HEK293 (cell line): ENCODE results near the gene JOSD1.

Experiments used
- CTCF ChIA-PET: fragments of 350-600 bp; formaldehyde crosslinking; extraction: SDS; loops from one replicate; lab custom pipeline; 2021; ENCODE audit warnings: antibody characterized with exemption; lab: Yijun Ruan, JAX
- POLR2A ChIA-PET: fragments of 300-600 bp; formaldehyde crosslinking; extraction: SDS; loops from one replicate; lab custom pipeline; 2020; ENCODE audit warnings: antibody characterized with exemption, inconsistent platforms; lab: Yijun Ruan, JAX
- H3K27ac ChIP-seq: fragments of 200-500 bp; sonication (Bioruptor generic); 2 replicates; pipeline ENCODE4 v1.5.1; 2014; ENCODE audit warnings: low read depth, low read length, control low read depth, inconsistent platforms; ENCODE audit errors: extremely low read depth
- H3K36me3 ChIP-seq, 2 experiments: fragments of 200-500 bp in 1 of 2; sonication (Bioruptor generic) in 1 of 2; 1 replicate in 1 of 2; 2 replicates in 1 of 2; pipeline ENCODE4 v1.5.1; 2014 to 2017; ENCODE audit warnings: inconsistent platforms in 2 of 2, low read length in 2 of 2; ENCODE audit not compliant: control insufficient read depth in 2 of 2, insufficient read depth in 1 of 2
- H3K4me1 ChIP-seq: fragments of 200-500 bp; sonication (Bioruptor generic); 2 replicates; pipeline ENCODE4 v1.5.1; 2014; ENCODE audit warnings: mild to moderate bottlenecking, low read length, inconsistent platforms; ENCODE audit not compliant: control insufficient read depth, insufficient read depth
- H3K4me3 ChIP-seq: 2 replicates; pipeline ENCODE4 v1.5.1; 2011; ENCODE audit warnings: low read depth, mild to moderate bottlenecking, control low read depth, low read length, moderate library complexity
- H3K9me3 ChIP-seq: fragments of 200-500 bp; sonication (Bioruptor generic); 2 replicates; pipeline ENCODE4 v1.5.1; 2014; ENCODE audit warnings: low read depth, low read length, inconsistent platforms; ENCODE audit not compliant: control insufficient read depth, insufficient read depth
- YY1 ChIP-seq: fragments of 450-650 bp; formaldehyde crosslinking; IDR thresholded peaks from 2 replicates; pipeline ENCODE4 v1.5.1; 2018; ENCODE audit warnings: missing biosample characterization, missing genetic modification characterization
- ZNF132 ChIP-seq: fragments of 450-650 bp; formaldehyde crosslinking; IDR thresholded peaks from 2 replicates; pipeline ENCODE4 v1.5.1; 2017; ENCODE audit warnings: missing biosample characterization, missing genetic modification characterization, borderline replicate concordance
- ZNF19 ChIP-seq: fragments of 450-650 bp; formaldehyde crosslinking; IDR thresholded peaks from 2 replicates; pipeline ENCODE4; 2016; ENCODE audit warnings: missing biosample characterization, missing genetic modification characterization, low read depth
- ZNF2 ChIP-seq: fragments of 450-650 bp; formaldehyde crosslinking; IDR thresholded peaks from 2 replicates; pipeline ENCODE4 v1.5.1; 2016; ENCODE audit warnings: missing biosample characterization, missing genetic modification characterization
- ZNF248 ChIP-seq: fragments of 450-650 bp; formaldehyde crosslinking; IDR thresholded peaks from 2 replicates; pipeline ENCODE4 v1.5.1; 2017; ENCODE audit warnings: missing biosample characterization, missing genetic modification characterization
- ZNF311 ChIP-seq: fragments of 450-650 bp; formaldehyde crosslinking; IDR thresholded peaks from 2 replicates; pipeline ENCODE4 v1.5.1; 2017; ENCODE audit warnings: missing biosample characterization, missing genetic modification characterization, borderline replicate concordance
- ZNF341 ChIP-seq: fragments of 450-650 bp; formaldehyde crosslinking; IDR thresholded peaks from 2 replicates; pipeline ENCODE4; 2016; ENCODE audit warnings: low read depth, missing biosample characterization, missing genetic modification characterization
- ZNF433 ChIP-seq: fragments of 450-650 bp; formaldehyde crosslinking; IDR thresholded peaks from 2 replicates; pipeline ENCODE4 v1.5.1; 2016; ENCODE audit warnings: missing biosample characterization, missing genetic modification characterization, low read depth
- ZNF571 ChIP-seq: fragments of 450-650 bp; formaldehyde crosslinking; IDR thresholded peaks from 2 replicates; pipeline ENCODE4 v1.5.0; 2017; ENCODE audit warnings: missing biosample characterization, missing genetic modification characterization
- ZNF624 ChIP-seq: fragments of 450-650 bp; formaldehyde crosslinking; IDR thresholded peaks from 2 replicates; pipeline ENCODE4 v1.5.1; 2017; ENCODE audit warnings: missing biosample characterization, missing genetic modification characterization
- ZNF707 ChIP-seq: fragments of 450-650 bp; formaldehyde crosslinking; IDR thresholded peaks from 2 replicates; pipeline ENCODE4 v1.5.1; 2016; ENCODE audit warnings: missing biosample characterization, missing genetic modification characterization
- ZNF76 ChIP-seq: fragments of 450-650 bp; formaldehyde crosslinking; IDR thresholded peaks from 2 replicates; pipeline ENCODE4; 2016; ENCODE audit warnings: low read depth, missing biosample characterization, missing genetic modification characterization, borderline replicate concordance
- ZNF837 ChIP-seq: fragments of 450-650 bp; formaldehyde crosslinking; IDR thresholded peaks from 2 replicates; pipeline ENCODE4 v1.5.1; 2016; ENCODE audit warnings: missing biosample characterization, missing genetic modification characterization
- TF ChIP-seq, protein P1 (sequence below): fragments of 450-650 bp; formaldehyde crosslinking; IDR thresholded peaks from 2 replicates; pipeline ENCODE4 v1.5.0; 2017; ENCODE audit warnings: missing biosample characterization, missing genetic modification characterization, borderline replicate concordance
- TF ChIP-seq, protein P2 (sequence below): fragments of 450-650 bp; formaldehyde crosslinking; IDR thresholded peaks from 2 replicates; pipeline ENCODE4 v1.5.1; 2016; ENCODE audit warnings: missing biosample characterization, missing genetic modification characterization
- TF ChIP-seq, protein P3 (sequence below): fragments of 450-650 bp; formaldehyde crosslinking; IDR thresholded peaks from 2 replicates; pipeline ENCODE4 v1.5.1; 2017; ENCODE audit warnings: missing biosample characterization, missing genetic modification characterization
- TF ChIP-seq, protein P4 (sequence below): fragments of 450-650 bp; formaldehyde crosslinking; conservative IDR thresholded peaks from 2 replicates; pipeline ENCODE4 v1.5.1; 2016; ENCODE audit warnings: low read depth, missing biosample characterization, missing genetic modification characterization
- TF ChIP-seq, protein P5 (sequence below): fragments of 450-650 bp; formaldehyde crosslinking; IDR thresholded peaks from 2 replicates; pipeline ENCODE4 v1.5.1; 2017; ENCODE audit warnings: missing biosample characterization, missing genetic modification characterization

Gene JOSD1

DNA sequence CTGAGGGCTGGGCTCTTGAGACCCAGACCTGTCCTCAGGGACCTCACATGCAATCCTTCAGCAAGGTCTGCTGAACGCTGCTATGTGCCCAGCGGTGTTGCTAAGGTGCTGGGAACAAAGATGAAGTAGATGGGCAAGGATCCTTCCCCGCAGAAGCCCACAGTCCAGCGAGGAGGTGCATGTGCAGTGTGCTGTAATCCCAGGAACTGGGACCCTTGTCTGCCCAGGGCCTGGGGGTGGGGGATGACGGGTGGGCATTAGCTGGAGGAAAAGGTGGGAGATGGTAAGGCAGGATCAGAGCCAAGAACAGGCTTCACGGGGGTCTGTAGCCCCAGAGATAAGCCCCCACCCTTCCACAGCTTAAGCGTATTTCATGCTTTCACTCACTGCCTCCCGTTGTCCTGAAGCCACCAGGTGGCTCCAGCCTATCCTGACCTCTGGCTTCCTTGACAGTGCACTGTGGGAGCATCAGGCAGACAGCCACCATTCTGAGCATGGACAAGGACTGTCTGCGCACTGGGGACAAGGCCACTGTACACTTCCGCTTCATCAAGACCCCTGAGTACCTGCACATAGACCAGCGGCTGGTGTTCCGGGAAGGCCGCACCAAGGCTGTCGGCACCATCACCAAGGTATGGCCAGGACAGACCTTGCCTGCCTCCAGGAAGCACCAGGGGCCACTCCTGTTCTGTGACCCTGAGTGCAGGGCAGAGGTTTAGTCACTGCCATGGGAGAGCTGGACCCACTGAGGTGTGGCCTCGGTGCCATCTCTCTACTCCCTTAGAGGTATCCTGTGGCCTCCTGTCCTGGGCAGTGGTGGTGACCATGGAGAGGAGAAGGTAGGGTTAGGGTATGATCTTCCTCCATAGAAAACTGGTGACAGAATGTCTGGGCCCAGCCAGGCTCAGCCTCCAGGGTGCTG lies 27.0 kb upstream of the JOSD1 start:
- Histone ChIP-seq H3K4me3 (no peak overlapping the region), H3K36me3 (peaks cover 32 to 98% of the 10 kb centered on the region in 2 experiments), H3K9me3 (no peaks in the 10 kb centered on the region), H3K4me1 (no peaks in the 10 kb centered on the region), H3K27ac (no peak overlapping the region)
- POLR2A ChIA-PET: no interaction called here
- CTCF ChIA-PET: interaction anchor here (1.3 kb wide), 1 partner anchor 12 kb away, joined by 5 read pairs; no protein-coding TSS in a partner anchor
- TF ChIP-seq, protein P1, sequence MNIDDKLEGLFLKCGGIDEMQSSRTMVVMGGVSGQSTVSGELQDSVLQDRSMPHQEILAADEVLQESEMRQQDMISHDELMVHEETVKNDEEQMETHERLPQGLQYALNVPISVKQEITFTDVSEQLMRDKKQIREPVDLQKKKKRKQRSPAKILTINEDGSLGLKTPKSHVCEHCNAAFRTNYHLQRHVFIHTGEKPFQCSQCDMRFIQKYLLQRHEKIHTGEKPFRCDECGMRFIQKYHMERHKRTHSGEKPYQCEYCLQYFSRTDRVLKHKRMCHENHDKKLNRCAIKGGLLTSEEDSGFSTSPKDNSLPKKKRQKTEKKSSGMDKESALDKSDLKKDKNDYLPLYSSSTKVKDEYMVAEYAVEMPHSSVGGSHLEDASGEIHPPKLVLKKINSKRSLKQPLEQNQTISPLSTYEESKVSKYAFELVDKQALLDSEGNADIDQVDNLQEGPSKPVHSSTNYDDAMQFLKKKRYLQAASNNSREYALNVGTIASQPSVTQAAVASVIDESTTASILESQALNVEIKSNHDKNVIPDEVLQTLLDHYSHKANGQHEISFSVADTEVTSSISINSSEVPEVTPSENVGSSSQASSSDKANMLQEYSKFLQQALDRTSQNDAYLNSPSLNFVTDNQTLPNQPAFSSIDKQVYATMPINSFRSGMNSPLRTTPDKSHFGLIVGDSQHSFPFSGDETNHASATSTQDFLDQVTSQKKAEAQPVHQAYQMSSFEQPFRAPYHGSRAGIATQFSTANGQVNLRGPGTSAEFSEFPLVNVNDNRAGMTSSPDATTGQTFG (tag by site-specific recombination): no peak
- no peak for TF ChIP-seq ZNF837
- TF ChIP-seq, all 188 proteins: peak for 0

DNA sequence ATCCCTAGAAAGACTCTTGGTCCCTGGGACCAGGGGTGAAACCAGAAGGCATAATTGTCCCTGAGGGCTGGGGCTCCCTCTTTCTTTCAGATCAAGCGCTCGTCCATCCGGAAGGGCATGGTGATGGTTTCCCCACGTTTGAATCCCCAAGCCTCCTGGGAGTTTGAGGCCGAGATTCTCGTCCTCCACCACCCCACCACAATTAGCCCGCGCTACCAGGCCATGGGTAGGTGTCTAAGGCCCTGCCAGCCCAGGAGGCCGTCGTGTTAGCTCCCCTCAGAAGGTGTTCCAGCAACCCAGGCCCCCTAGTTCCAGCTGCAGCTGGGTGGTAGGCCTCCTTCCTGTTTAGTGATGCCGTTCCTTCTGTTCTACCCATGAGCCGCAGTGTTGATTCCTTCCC lies 26.4 kb upstream of the JOSD1 start:
- no peak overlapping the region for H3K27ac ChIP-seq
- POLR2A ChIA-PET: no interaction called here
- H3K36me3 ChIP-seq: peaks cover 35 to 100% of the 10 kb centered on the region in 2 experiments
- H3K4me3 ChIP-seq: no peak overlapping the region
- no peaks in the 10 kb centered on the region for H3K4me1 ChIP-seq
- TF ChIP-seq, protein P2, sequence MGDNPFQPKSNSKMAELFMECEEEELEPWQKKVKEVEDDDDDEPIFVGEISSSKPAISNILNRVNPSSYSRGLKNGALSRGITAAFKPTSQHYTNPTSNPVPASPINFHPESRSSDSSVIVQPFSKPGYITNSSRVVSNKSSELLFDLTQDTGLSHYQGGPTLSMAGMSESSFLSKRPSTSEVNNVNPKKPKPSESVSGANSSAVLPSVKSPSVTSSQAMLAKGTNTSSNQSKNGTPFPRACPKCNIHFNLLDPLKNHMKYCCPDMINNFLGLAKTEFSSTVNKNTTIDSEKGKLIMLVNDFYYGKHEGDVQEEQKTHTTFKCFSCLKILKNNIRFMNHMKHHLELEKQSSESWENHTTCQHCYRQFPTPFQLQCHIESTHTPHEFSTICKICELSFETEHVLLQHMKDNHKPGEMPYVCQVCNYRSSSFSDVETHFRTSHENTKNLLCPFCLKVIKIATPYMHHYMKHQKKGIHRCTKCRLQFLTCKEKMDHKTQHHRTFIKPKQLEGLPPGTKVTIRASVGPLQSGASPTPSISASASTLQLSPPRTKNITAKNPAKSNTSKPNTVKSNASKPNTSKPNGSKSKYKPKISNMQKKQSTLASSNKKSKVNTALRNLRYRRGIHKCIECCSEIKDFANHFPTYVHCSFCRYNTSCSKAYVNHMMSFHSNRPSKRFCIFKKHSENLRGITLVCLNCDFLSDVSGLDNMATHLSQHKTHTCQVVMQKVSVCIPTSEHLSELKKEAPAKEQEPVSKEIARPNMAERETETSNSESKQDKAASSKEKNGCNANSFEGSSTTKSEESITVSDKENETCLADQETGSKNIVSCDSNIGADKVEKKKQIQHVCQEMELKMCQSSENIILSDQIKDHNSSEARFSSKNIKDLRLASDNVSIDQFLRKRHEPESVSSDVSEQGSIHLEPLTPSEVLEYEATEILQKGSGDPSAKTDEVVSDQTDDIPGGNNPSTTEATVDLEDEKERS: no peak
- TF ChIP-seq ZNF76 (tag by site-specific recombination) (no peak), ZNF311 (no peak), ZNF19 (tag by site-specific recombination) (no peak), ZNF341 (tag by site-specific recombination) (no peak), ZNF707 (tag by site-specific recombination) (no peak), ZNF248 (tag by site-specific recombination) (no peak), ZNF2 (no peak), ZNF433 (no peak), ZNF571 (tag by site-specific recombination) (no peak), YY1 (tag by site-specific recombination) (no peak), ZNF624 (tag by site-specific recombination) (no peak), ZNF132 (tag by site-specific recombination) (no peak)
- TF ChIP-seq, protein P3, sequence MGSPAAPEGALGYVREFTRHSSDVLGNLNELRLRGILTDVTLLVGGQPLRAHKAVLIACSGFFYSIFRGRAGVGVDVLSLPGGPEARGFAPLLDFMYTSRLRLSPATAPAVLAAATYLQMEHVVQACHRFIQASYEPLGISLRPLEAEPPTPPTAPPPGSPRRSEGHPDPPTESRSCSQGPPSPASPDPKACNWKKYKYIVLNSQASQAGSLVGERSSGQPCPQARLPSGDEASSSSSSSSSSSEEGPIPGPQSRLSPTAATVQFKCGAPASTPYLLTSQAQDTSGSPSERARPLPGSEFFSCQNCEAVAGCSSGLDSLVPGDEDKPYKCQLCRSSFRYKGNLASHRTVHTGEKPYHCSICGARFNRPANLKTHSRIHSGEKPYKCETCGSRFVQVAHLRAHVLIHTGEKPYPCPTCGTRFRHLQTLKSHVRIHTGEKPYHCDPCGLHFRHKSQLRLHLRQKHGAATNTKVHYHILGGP: no peak
- TF ChIP-seq, protein P4, sequence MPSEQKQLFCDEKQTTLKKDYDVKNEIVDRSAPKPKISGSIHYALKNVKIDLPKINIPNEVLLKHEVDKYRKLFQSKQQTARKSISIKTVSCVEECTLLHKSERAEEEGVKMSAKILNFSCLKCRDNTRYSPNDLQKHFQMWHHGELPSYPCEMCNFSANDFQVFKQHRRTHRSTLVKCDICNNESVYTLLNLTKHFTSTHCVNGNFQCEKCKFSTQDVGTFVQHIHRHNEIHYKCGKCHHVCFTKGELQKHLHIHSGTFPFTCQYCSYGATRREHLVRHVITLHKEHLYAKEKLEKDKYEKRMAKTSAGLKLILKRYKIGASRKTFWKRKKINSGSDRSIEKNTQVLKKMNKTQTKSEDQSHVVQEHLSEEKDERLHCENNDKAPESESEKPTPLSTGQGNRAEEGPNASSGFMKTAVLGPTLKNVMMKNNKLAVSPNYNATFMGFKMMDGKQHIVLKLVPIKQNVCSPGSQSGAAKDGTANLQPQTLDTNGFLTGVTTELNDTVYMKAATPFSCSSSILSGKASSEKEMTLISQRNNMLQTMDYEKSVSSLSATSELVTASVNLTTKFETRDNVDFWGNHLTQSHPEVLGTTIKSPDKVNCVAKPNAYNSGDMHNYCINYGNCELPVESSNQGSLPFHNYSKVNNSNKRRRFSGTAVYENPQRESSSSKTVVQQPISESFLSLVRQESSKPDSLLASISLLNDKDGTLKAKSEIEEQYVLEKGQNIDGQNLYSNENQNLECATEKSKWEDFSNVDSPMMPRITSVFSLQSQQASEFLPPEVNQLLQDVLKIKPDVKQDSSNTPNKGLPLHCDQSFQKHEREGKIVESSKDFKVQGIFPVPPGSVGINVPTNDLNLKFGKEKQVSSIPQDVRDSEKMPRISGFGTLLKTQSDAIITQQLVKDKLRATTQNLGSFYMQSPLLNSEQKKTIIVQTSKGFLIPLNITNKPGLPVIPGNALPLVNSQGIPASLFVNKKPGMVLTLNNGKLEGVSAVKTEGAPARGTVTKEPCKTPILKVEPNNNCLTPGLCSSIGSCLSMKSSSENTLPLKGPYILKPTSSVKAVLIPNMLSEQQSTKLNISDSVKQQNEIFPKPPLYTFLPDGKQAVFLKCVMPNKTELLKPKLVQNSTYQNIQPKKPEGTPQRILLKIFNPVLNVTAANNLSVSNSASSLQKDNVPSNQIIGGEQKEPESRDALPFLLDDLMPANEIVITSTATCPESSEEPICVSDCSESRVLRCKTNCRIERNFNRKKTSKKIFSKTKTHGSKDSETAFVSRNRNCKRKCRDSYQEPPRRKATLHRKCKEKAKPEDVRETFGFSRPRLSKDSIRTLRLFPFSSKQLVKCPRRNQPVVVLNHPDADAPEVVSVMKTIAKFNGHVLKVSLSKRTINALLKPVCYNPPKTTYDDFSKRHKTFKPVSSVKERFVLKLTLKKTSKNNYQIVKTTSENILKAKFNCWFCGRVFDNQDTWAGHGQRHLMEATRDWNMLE (tag by site-specific recombination): no peak
- TF ChIP-seq, protein P5, sequence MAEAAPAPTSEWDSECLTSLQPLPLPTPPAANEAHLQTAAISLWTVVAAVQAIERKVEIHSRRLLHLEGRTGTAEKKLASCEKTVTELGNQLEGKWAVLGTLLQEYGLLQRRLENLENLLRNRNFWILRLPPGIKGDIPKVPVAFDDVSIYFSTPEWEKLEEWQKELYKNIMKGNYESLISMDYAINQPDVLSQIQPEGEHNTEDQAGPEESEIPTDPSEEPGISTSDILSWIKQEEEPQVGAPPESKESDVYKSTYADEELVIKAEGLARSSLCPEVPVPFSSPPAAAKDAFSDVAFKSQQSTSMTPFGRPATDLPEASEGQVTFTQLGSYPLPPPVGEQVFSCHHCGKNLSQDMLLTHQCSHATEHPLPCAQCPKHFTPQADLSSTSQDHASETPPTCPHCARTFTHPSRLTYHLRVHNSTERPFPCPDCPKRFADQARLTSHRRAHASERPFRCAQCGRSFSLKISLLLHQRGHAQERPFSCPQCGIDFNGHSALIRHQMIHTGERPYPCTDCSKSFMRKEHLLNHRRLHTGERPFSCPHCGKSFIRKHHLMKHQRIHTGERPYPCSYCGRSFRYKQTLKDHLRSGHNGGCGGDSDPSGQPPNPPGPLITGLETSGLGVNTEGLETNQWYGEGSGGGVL (tag by site-specific recombination): no peak
- CTCF ChIA-PET: interaction anchor here (0.5 kb wide), 1 partner anchor 1060 kb away, joined by 3 read pairs; no protein-coding TSS in a partner anchor
- no peaks in the 10 kb centered on the region for H3K9me3 ChIP-seq
